Esophagus squamous epithelium (tissue), 4 donors: ENCODE measurements around the gene CACNB1.

ENCODE experiments used
- POLR2A ChIP-seq, 4 donors: fragments of 450-650 bp; IDR thresholded peaks; one replicate each; pipeline ENCODE4 v1.6.1; 2017; ENCODE audit warnings: antibody characterized with exemption in 4 of 4, mild to moderate bottlenecking in 4 of 4, moderate library complexity in 3 of 4
- TF ChIP-seq, protein P1 (sequence below), 6 experiments: fragments of 450-650 bp in 4 of 6; fragments of 200-600 bp in 2 of 6; sonication (generic) in 2 of 6; IDR thresholded peaks; one replicate each; pipeline ENCODE4 v1.5.1; 2016 to 2019; ENCODE audit warnings: antibody characterized with exemption in 6 of 6, mild to moderate bottlenecking in 4 of 6, moderate library complexity in 4 of 6

DNA sequence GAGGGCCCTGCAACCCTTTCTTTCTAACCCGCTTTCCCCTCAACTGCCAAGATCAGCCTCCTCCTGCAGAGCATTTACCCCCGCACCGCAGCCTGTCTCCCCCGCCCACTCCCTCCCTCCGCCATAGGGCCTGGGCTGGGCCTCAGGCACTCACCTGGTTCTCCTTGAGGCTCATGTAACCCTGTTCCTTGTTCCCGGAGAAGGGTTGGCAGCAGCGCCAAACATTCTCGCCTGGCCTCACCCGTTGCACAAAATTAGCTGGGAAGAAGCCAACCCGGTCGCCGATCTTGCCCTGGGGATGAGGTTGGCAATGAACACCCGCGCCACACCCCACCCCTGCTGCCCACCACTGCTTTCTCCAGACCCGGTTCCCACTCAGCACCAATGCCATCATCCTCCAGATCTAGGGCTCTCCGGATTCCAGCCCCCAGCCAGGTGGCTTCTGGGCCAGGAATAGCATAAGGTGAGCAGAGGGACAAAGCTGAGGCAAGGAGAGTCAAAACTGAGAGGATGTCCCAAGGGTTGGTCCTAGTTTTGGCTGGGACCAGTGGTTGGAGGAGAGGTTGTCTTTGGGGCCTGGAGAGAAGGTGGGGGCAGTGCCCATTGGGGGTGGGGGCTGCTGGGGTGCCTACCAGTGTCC lies 15.5 kb upstream of the CACNB1 start:
- TF ChIP-seq, protein P1, sequence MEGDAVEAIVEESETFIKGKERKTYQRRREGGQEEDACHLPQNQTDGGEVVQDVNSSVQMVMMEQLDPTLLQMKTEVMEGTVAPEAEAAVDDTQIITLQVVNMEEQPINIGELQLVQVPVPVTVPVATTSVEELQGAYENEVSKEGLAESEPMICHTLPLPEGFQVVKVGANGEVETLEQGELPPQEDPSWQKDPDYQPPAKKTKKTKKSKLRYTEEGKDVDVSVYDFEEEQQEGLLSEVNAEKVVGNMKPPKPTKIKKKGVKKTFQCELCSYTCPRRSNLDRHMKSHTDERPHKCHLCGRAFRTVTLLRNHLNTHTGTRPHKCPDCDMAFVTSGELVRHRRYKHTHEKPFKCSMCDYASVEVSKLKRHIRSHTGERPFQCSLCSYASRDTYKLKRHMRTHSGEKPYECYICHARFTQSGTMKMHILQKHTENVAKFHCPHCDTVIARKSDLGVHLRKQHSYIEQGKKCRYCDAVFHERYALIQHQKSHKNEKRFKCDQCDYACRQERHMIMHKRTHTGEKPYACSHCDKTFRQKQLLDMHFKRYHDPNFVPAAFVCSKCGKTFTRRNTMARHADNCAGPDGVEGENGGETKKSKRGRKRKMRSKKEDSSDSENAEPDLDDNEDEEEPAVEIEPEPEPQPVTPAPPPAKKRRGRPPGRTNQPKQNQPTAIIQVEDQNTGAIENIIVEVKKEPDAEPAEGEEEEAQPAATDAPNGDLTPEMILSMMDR (IDR thresholded peaks at IDR 0.05), result no peak
- TF ChIP-seq POLR2A (IDR thresholded peaks at IDR 0.05), result no peak
